SK-N-SH (cell line): Measurements from ENCODE around the gene DDAH2. TPM values are rescaled to one million over a fixed set of nuclear protein-coding genes. Genes with fewer than 3 reads are reported as not detected.

Source experiments
- CTCF ChIA-PET: fragments of 300-600, 350-600 bp; formaldehyde crosslinking; extraction: SDS; loops from one replicate; lab custom pipeline; 2021; lab: Yijun Ruan, JAX
- POLR2A ChIA-PET: fragments of 350-600 bp; sonication (Branson Sonifier 250); formaldehyde crosslinking; extraction: SDS; loops from one replicate; lab custom pipeline; 2020; ENCODE audit warnings: antibody characterized with exemption, inconsistent platforms; lab: Yijun Ruan, JAX
- DNase-seq: peaks from one replicate; pipeline ENCODE4 v3.0.0; 2012
- H2AFZ ChIP-seq: fragments of 200-600 bp; sonication (generic); 2 replicates; pipeline ENCODE4 v1.8.1; 2016; ENCODE audit warnings: antibody characterized with exemption, mild to moderate bottlenecking, low read depth
- H3F3A ChIP-seq: fragments of 200-600 bp; sonication (generic); replicated peaks from 2 replicates; pipeline ENCODE3; 2016; ENCODE audit warnings: antibody characterized with exemption, mild to moderate bottlenecking; ENCODE audit not compliant: insufficient read depth
- H3K27ac ChIP-seq, 2 experiments: fragments of 200-500 bp in 1 of 2; fragments of 200-600 bp in 1 of 2; sonication (Bioruptor generic) in 1 of 2; sonication (generic), shearing (Covaris generic) in 1 of 2; 2 replicates each; pipeline versions ENCODE4 v1.5.1 to v1.6.1; 2014 to 2016; ENCODE audit warnings: low read depth in 2 of 2, inconsistent platforms in 1 of 2, low read length in 1 of 2, mild to moderate bottlenecking in 1 of 2, mixed read lengths in 1 of 2
- H3K27me3 ChIP-seq: fragments of 200-600 bp; sonication (generic), shearing (Covaris generic); 2 replicates; pipeline ENCODE4 v1.6.1; 2016; ENCODE audit warnings: mixed run types; ENCODE audit not compliant: insufficient read depth
- H3K36me3 ChIP-seq, 2 experiments: fragments of 200-500 bp in 1 of 2; fragments of 200-600 bp in 1 of 2; sonication (Bioruptor generic) in 1 of 2; sonication (generic) in 1 of 2; replicated peaks in 1 of 2; 2 replicates each; pipeline versions ENCODE3 to v1.5.1; 2014 to 2016; ENCODE audit warnings: low read length in 1 of 2, mild to moderate bottlenecking in 1 of 2; ENCODE audit not compliant: insufficient read depth in 2 of 2, control insufficient read depth in 1 of 2
- H3K4me1 ChIP-seq, 2 experiments: fragments of 200-500 bp in 1 of 2; fragments of 200-600 bp in 1 of 2; sonication (Bioruptor generic) in 1 of 2; sonication (generic), shearing (Covaris generic) in 1 of 2; 2 replicates each; pipeline versions ENCODE4 v1.5.1 to v1.6.1; 2014 to 2016; ENCODE audit warnings: low read depth in 1 of 2, low read length in 1 of 2, mixed run types in 1 of 2; ENCODE audit not compliant: insufficient read depth in 2 of 2, control insufficient read depth in 1 of 2
- H3K4me2 ChIP-seq: fragments of 200-600 bp; sonication (generic), shearing (Covaris generic); 2 replicates; pipeline ENCODE4 v1.6.1; 2017; ENCODE audit warnings: mixed run types
- H3K4me3 ChIP-seq, 2 experiments: fragments of 200-500 bp in 1 of 2; fragments of 200-600 bp in 1 of 2; sonication (Bioruptor generic) in 1 of 2; sonication (generic), shearing (Covaris generic) in 1 of 2; 2 replicates each; pipeline versions ENCODE4 v1.5.1 to v1.8.1; 2014 to 2016; ENCODE audit warnings: low read depth in 2 of 2, inconsistent platforms in 1 of 2, low read length in 1 of 2, mild to moderate bottlenecking in 1 of 2, mixed read lengths in 1 of 2, moderate library complexity in 1 of 2
- H3K79me2 ChIP-seq: fragments of 200-600 bp; sonication (generic); 2 replicates; pipeline ENCODE4 v1.8.1; 2017; ENCODE audit warnings: mild to moderate bottlenecking; ENCODE audit not compliant: insufficient read depth
- H3K9ac ChIP-seq: fragments of 200-600 bp; sonication (generic); 2 replicates; pipeline ENCODE4 v1.6.1; 2017; ENCODE audit warnings: mixed run types
- H3K9me2 ChIP-seq: fragments of 200-600 bp; sonication (generic); 2 replicates; pipeline ENCODE4 v1.6.1; 2017; ENCODE audit warnings: mixed run types
- H3K9me3 ChIP-seq: fragments of 200-600 bp; sonication (generic); 2 replicates; pipeline ENCODE4 v1.6.1; 2017; ENCODE audit warnings: mixed run types, mild to moderate bottlenecking, moderate library complexity
- H4K20me1 ChIP-seq: fragments of 200-600 bp; sonication (generic); 2 replicates; pipeline ENCODE4 v1.6.1; 2017; ENCODE audit warnings: mild to moderate bottlenecking, mixed run types; ENCODE audit not compliant: insufficient read depth
- CHD2 ChIP-seq: fragments of 150-350 bp; IDR thresholded peaks from 2 replicates; pipeline ENCODE4 v1.6.1; 2018; ENCODE audit warnings: low read length; ENCODE audit not compliant: partially characterized antibody
- CTCF ChIP-seq: fragments of 200-600 bp; sonication (generic); IDR thresholded peaks from 2 replicates; pipeline ENCODE4 v1.6.1; 2017; ENCODE audit warnings: antibody characterized with exemption, mild to moderate bottlenecking, moderate library complexity
- ELF1 ChIP-seq: IDR thresholded peaks from 2 replicates; pipeline ENCODE4 v1.4.0; 2012
- FOSL2 ChIP-seq: IDR thresholded peaks from 2 replicates; pipeline ENCODE4 v1.4.0; 2012; ENCODE audit warnings: low read depth, mild to moderate bottlenecking, moderate library complexity, borderline replicate concordance
- FOXJ3 ChIP-seq: sonication (generic); formaldehyde crosslinking; IDR thresholded peaks from 2 replicates; pipeline ENCODE4 v1.5.1; 2020; ENCODE audit warnings: mild to moderate bottlenecking, missing genetic modification reagents
- GABPA ChIP-seq: IDR thresholded peaks from 2 replicates; pipeline ENCODE4 v1.4.0; 2012; ENCODE audit warnings: low read depth, mild to moderate bottlenecking
- JUND ChIP-seq: IDR thresholded peaks from 2 replicates; pipeline ENCODE4 v1.4.0; 2012
- NFIC ChIP-seq: IDR thresholded peaks from 2 replicates; pipeline ENCODE4 v1.4.0; 2012; ENCODE audit warnings: borderline replicate concordance
- PBX3 ChIP-seq: IDR thresholded peaks from 2 replicates; pipeline ENCODE4; 2012
- POLR2AphosphoS5 ChIP-seq: IDR thresholded peaks from 2 replicates; pipeline ENCODE4 v1.6.1; 2012; ENCODE audit warnings: low read depth, low read length
- RCOR1 ChIP-seq: fragments of 150-350 bp; IDR thresholded peaks from 2 replicates; pipeline ENCODE4 v1.6.1; 2017; ENCODE audit warnings: antibody characterized with exemption, low read length
- TAF1 ChIP-seq: IDR thresholded peaks from 2 replicates; pipeline ENCODE4 v1.6.1; 2012; ENCODE audit warnings: low read depth, mild to moderate bottlenecking, low read length, moderate library complexity, borderline replicate concordance
- TEAD4 ChIP-seq: IDR thresholded peaks from 2 replicates; pipeline ENCODE4 v1.4.0; 2012; ENCODE audit warnings: mild to moderate bottlenecking, borderline replicate concordance; ENCODE audit not compliant: insufficient read depth
- USF1 ChIP-seq: IDR thresholded peaks from 2 replicates; pipeline ENCODE4 v1.4.0; 2012; ENCODE audit warnings: low read depth, borderline replicate concordance
- USF2 ChIP-seq: fragments of 150-350 bp; IDR thresholded peaks from 2 replicates; pipeline ENCODE4 v1.6.1; 2017; ENCODE audit warnings: antibody characterized with exemption, low read length, low read depth, borderline replicate concordance
- WGBS: methylation state at CpG from one replicate; pipeline ENCODE4 v1.1.6; 2017; ENCODE audit warnings: low lambda C conversion rate; 5-methylcytosine and 5-hydroxymethylcytosine counted together
- polyA plus RNA-seq, 3 experiments: library from polyadenylated mRNA; depleted of rRNA; stranded (reverse); fragments of >200 nt; gene quantifications; 2 replicates each; pipeline ENCODE4 v1.2.3, GENCODE V29; 2012

Gene DDAH2
- polyA plus RNA-seq, 1 of the 3 experiments (the other 2 are of a cell fraction), result 180 TPM

GRCh38 chr6:31683591-31683990 lies 45.5 kb downstream of the DDAH2 start:
- WGBS, result 94% methylated on average over 13 of the region's 13 CpGs

More at GRCh38 chr6:31683591-31683990, 45.5 kb downstream of the DDAH2 start:
- Histone ChIP-seq H3K79me2 (no peaks in the 10 kb centered on the region), H3K36me3 (peaks cover under 1 to 18% of the 10 kb centered on the region in 2 experiments), H3K9ac (no peak overlapping the region), H3K9me3 (no peaks in the 10 kb centered on the region), H4K20me1 (no peaks in the 10 kb centered on the region), H3K27me3 (no peaks in the 10 kb centered on the region), H3K9me2 (no peaks in the 10 kb centered on the region), H3K4me2 (no peak overlapping the region), H3K4me3 (no peak overlapping the region), H3K4me1 (peaks cover 3 to 7% of the 10 kb centered on the region in 2 experiments; a peak in 2 of 4 replicates), H2AFZ (no peak overlapping the region), H3K27ac (no peak overlapping the region), H3F3A (no peaks in the 10 kb centered on the region)
- no peak for DNase-seq
- CTCF ChIA-PET, result interaction anchor here (0.7 to 1.6 kb wide), 5 partner anchors 52 to 147 kb away, joined by 3 to 4 read pairs (median 4); partner anchors contain the start of gene VARS1
- TF ChIP-seq JUND (no peak), FOXJ3 (no peak), PBX3 (no peak), ELF1 (no peak), USF1 (no peak), CHD2 (no peak), CTCF (no peak), FOSL2 (no peak), NFIC (no peak), TAF1 (no peak), GABPA (no peak), POLR2AphosphoS5 (no peak), TEAD4 (no peak), USF2 (no peak), RCOR1 (no peak)
- POLR2A ChIA-PET, result no interaction called here
